Measurements from ENCODE around the gene STRADA.
A peak's percentile ranks its signal among the peaks of the same experiment; 100 is the strongest.

The STRADA gene

DNA sequence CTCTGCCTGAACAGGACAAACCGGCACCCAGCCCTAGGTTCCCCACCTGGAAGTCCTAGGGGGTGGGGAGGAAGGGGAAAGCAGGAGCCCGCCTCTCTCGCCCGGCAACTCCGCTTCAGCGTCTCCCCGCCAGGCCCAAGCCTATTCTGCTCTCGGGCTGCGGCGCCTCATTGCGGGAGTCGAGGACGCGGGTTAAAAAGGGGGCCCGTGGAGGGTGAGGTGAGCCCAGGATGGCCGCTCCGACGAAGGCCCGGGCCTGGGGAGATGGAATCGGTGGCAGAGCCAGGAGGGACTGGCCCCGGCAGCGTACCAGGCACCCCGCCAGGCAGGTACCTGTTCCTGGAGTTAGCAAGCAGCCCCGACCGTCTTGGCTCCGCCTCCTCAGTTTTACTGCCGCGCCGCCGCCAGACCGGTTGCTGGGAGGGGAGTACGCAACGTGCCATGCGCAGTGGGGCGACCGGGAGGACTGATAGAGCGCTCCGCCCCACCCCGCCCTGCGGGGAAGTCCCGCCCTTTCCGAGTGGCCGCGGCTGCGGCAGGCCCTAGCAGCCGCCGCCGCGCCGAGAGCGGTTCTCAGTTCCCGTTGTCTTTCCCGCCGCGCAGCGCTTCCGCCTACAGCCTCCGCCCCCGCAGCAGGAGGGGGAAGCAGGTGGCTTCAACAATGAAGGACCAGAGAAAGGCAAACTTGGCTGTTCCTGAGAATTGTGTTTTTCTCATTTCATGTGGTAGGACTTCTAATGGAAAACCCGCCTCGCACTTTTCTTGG, at the start of gene STRADA:
TSS of gene STRADA (minus strand) at position 392 of the 766 bp plus-strand sequence. CDS start 13,430 bp downstream, outside the sequence.
- DNase-seq (ENCODE audit: low spot score) = peak; percentile 97

DNA sequence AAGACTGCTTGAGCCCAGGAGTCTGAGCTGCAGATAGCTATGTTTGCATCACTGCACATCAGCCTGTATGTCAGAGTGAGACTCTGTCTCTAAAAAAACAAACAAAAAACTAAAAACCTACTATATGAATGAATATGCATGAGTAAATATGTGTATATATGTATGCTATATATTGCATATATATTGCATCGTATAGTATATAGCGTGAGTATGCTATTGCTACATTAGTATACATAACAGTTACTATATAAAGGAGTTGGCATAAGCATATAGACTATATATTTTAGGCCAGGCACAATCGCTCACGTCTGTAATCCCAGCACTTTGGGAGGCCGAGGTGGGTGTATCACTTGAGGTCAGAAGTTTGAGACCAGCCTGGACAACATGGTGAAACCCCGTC, 48.5 kb upstream of the STRADA start:
- no peak for DNase-seq (ENCODE audit: low spot score)

DNA sequence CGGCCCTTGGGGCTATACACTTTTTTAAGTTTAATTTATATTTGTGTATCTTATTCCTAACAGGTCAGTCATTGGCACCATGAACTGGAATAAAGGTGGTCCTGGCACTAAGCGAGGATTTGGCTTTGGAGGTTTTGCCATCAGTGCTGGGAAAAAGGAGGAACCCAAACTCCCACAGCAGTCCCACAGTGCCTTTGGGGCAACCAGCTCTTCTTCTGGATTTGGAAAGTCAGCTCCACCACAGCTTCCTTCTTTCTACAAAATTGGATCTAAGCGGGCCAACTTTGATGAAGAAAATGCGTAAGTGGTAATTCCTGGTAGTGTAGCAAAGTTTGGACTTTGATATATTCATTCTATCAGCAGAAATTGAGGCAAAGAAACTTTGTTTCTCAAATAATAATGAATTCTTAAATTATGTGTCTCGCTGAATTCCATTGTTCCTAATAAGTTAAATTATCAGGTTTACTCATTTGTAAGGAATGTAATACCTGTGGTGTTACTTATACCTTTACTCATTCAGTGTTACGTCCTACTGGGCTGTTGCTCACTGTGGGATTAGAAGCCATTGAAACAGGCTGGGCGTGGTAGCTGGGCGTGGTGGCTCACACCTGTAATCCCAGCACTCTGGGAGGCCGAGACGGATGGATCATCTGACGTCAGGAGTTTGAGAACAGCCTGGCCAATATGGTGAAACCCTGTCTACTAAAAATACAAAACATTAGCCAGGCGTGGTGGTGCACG, 45.5 kb upstream of the STRADA start:
- no peak for DNase-seq (ENCODE audit: low spot score)

GRCh38 chr17:63786117-63786516, 44.5 kb upstream of the STRADA start:
- DNase-seq (ENCODE audit: low spot score) = no peak

GRCh38 chr17:63785556-63785955, 44.0 kb upstream of the STRADA start:
- DNase-seq (ENCODE audit: low spot score) = no peak

GRCh38 chr17:63783522-63783921, 41.9 kb upstream of the STRADA start:
- no peak for DNase-seq (ENCODE audit: low spot score)

DNA sequence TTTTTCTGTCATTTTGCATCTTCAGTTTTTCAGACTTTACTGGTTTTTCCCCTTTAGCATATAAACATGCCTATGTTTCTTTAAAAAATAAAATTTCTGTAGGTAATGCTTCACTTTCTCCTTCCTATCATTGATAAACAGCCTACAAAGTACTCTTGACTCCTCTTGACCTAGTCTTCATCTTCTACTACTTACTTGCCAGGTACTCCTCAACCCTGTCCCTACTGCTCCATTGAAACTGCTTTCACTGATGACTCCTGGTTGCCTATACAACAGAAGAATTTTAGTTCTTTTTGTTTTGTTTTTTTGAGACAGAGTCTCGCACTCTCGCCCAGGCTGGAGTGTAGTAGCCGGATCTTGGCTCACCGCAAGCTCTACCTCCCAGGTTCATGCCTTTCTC, 39.3 kb upstream of the STRADA start:
- no peak for DNase-seq (ENCODE audit: low spot score)

DNA sequence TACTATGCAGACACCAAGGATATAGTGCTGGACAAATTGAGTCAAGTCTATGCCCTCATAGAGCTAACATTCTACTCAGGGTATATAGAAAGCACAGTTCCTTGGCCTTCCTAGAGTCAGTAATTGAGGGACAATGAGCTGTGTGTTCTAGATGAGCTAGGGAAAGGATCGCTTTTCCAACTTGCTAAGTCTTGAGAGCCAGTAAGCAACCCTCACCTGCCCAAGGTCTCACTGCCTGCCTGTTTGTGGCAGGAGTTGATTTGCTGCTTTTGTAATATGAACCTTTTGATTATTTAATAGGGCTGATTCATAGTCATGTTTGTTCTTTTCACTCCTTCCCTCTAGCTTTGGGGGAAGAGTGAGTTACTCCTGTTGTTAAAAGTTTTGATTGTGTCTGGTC, 38.9 kb upstream of the STRADA start:
- DNase-seq (ENCODE audit: low spot score) = peak; percentile 10

GRCh38 chr17:63775420-63775819, 33.8 kb upstream of the STRADA start:
- no peak for DNase-seq (ENCODE audit: low spot score)

DNA sequence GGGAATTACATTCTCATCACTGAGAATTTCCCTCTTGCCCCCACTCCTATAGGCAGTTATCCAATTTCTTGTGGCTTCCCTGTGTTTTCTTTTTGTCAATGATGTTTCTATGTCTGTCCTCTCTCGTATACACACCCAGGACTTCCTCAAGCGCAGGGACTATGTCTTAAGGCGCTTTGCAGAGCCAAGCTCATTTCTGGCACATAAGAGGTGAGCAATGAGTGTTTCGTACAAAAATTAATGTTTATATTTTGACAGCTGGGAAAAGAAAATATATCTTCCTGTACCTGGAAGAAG, 33.3 kb upstream of the STRADA start:
- DNase-seq (ENCODE audit: low spot score) = no peak

DNA sequence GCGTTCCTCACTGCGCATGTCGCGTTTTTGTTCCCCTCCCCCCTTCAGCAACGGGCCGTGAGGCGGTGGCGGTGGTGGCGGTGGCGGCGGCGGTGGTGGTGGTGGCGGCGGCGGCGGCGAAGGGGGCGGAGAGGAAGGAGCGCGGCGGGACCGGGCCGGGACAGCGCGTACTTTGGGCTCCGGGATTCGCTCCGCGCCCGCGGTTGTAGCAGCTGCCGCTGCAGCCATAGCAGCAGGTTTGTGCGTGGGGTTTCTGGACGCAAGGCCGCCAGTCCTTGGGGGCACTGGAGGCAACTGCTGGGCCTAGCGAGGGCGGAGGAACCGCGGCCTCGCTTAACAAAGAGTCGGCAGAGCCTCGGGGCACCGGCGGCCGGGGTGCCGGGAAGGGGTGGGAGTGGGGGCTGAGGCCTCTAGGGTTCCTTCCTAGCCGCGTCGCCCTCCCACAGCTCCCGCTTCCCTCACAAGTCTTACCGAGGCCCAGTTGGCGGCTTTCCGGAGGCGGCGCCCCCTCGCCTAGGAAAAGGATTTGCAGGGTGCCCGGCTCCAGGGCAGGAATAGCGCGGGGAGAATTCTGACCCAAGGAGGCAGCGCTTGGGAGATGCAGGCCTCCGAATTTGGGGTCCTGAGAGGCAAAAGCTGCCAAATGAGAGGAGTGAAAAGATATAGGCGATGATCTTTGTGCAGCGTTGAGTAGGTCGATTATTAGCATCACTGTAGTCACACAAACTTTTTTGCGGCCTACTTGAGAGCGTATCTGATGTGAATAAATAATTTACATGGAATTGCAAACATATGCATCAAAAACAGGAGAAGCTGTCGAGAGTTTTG, 32.8 kb upstream of the STRADA start, which contains the start of gene DDX42:
TSS of gene DDX42 (plus strand) at position 30 of the 828 bp plus-strand sequence. CDS start 12,880 bp downstream, outside the sequence.
- DNase-seq (ENCODE audit: low spot score) = peak; percentile 90

DNA sequence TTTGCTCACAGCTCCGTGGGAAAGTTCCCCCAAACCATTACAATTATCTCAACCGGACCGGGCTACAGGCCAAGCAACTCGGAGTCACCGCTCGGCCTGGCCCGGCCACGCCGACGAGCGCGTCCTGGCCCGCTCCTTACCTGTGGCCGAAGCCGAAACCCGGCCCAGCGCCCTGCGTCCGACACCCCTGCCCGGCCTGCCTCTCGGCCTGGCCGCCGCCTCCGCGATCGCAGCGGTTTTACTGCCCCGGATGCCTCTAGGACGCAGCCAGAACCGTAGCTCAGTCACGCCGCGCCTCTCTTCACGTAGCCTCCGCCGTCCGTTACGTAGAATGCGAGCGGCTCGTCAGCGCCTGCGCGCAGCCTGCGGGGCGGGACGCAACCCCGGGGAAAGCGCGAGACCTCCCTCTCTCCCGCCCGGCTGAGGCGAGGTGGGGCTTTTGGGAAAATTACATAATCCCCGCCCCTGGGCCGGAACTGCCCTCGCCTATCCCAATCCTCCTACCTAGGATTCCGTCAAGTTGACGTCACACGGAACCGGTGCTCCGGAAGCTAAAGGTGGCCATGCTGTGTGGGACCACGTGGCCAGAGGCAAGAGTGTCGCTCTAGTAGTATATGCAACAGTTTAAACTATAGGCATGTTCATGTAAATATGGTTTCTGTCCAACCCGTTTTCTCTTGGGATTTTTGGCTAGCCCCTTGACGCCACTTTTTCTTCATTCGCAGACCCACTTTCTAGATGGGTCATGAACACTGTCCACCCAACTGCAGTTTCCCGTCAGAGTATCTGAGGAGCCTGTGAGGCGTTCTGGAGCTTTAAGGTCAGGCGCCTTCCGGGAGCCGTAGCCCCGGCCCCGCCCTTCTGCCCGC, 31.9 kb upstream of the STRADA start, which contains the start of gene CCDC47:
TSS of gene CCDC47 (minus strand) at position 326 of the 869 bp plus-strand sequence. CDS start 7,422 bp downstream, outside the sequence.
- DNase-seq (ENCODE audit: low spot score) = peak; percentile 99

DNA sequence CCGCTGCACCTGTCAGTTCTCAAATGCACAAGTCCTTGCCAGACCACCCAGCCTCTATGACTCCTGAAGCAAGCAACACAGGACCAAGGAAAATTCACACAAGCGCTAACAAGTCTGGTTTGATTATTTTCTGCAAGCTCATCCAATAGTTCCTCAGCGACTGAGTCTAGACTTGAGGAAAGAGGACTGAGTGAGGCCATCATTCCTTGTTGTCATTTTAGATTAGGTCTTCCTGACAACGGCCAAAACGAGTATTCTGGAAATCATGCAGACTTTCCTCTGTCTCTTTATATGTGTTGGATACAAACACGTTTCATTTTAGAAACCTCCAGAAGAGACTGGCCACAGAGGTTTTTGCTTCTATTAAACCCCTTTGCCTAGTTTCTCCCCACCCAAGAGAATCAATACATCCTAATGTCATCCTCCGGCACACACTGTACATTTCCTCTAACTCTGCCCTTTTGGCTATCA, 31.2 kb upstream of the STRADA start:
- DNase-seq (ENCODE audit: low spot score) = no peak

GRCh38 chr17:63768433-63768832, 26.8 kb upstream of the STRADA start:
- DNase-seq (ENCODE audit: low spot score) = no peak

GRCh38 chr17:63766754-63767153, 25.2 kb upstream of the STRADA start:
- DNase-seq (ENCODE audit: low spot score) = no peak

DNA sequence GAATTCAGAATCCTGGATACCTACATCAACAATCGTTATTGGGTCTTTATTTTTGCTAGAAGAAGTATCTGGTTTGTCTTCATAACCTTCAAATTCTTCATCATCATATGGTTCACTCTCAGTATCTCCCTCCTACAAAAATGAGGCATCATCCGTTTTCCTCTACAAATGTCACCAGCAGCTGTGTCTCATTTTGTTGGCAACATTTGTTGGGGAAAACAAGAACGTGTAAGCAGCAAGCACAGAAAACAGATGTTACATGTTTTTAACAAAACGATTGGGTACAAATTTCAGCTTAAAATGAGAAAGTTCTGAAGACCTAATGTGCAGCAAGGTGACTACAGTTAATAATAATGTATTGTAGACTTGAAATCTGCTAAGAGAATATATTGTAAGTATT, 23.1 kb upstream of the STRADA start:
- DNase-seq (ENCODE audit: low spot score) = no peak

- DNase-seq (ENCODE audit: low spot score) = no peak
Observed at GRCh38 chr17:63762161-63763078, 20.8 kb upstream of the STRADA start.

DNA sequence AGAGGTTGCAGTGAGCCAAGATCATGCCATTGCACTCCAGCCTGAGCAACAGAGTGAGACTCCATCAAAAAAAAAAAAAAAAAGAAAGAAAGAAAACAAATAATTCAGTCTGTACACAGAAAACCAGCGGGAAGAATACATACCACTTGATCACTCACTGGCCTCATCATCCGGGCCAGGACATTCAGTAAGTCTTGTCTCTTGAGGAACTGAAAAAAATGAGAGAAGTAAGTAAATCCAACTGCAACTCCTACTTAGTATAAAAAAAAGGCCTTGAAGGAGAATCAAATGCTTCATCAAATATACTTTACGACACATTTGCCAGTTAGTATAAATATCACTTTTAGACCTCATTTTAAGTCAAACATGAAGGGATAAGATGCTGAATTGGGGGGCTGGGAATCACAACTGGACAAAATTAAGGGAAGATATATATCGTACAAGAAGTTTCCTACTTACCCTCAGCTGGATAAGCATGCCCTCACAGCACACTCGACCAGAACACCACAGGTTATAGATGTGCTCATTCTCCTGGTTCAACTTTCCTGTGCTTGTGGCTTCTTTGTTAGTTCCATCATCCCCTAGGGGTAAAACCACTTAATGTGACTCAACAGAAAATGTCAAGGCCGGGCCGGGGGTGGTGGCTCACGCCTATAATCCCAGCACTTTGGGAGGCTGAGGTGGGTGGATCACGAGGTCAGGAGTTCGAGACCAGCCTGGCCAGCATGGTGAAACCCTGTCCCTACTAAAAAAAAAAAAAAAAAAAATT, 19.4 kb upstream of the STRADA start:
- no peak for DNase-seq (ENCODE audit: low spot score)

GRCh38 chr17:63758428-63758827, 16.8 kb upstream of the STRADA start:
- no peak for DNase-seq (ENCODE audit: low spot score)

All from iPS-NIHi11 (cell line).